IPS-11a (cell line): ENCODE data around the gene SV2C.

Source experiments
- H3K4me3 ChIP-seq: one replicate; pipeline ENCODE4 v1.5.1; 2013; ENCODE audit warnings: low read depth, low read length, control low read depth

Gene SV2C

GRCh38 chr5:76402251-76402885, 319.2 kb downstream of the SV2C start:
- H3K4me3 ChIP-seq, result peak overlapping the region; percentile 70

GRCh38 chr5:76402886-76403765, 319.9 kb downstream of the SV2C start, which contains the start of gene IQGAP2:
IQGAP2 (plus strand) TSS chr5:76403285; CDS start chr5:76403546, 261 bp downstream.
- H3K4me3 ChIP-seq, result peak within 1 kb of the TSS; percentile 70
